ENCODE results near the gene HP1BP3.

Gene HP1BP3

DNA sequence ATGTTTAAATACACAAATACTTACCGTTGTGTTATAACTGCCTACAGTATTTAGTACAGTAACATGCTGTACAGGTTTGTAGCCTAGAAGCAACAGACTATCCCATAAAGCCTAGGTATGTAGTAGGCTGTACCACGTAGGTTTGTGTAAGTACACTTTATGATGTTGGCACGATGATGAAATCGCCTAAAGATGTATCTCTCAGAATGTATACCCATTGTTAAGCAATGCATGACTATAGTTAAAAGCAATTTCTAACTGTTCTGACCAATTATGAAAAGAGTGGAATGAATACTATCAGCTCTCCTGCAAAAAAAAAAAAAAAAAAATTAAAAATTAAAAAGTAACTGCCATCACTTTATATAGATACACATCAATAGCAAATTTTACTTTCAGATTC lies 11.4 kb downstream of the HP1BP3 start:
- no peak overlapping the region for H3K4me2 ChIP-seq (ENCODE audit: low read length)
- no peak overlapping the region for H3K27ac ChIP-seq (ENCODE audit: low read depth, low read length, poor library complexity, severe bottlenecking)
- H2AFZ ChIP-seq (ENCODE audit: low read length) = no peak overlapping the region
- H3K4me3 ChIP-seq (ENCODE audit: low read depth, low read length, poor library complexity, severe bottlenecking) = no peak overlapping the region
- H3K9me2 ChIP-seq (ENCODE audit: low read depth, low read length) = no peaks in the 10 kb centered on the region
- H3K4me1 ChIP-seq (ENCODE audit: insufficient read depth, low read length, severe bottlenecking) = no peaks in the 10 kb centered on the region
- H3F3A ChIP-seq (ENCODE audit: insufficient read depth, low read length) = no peaks in the 10 kb centered on the region
- peaks cover 47% of the 10 kb centered on the region for H3K79me2 ChIP-seq (ENCODE audit: insufficient read depth, low read length)
- no peaks in the 10 kb centered on the region for H3K27me3 ChIP-seq (ENCODE audit: insufficient read depth, low read length)
- H3K36me3 ChIP-seq (ENCODE audit: insufficient read depth, low read length) = peaks cover 97% of the 10 kb centered on the region
- H3K9me3 ChIP-seq (ENCODE audit: low read length) = no peaks in the 10 kb centered on the region
- H4K20me1 ChIP-seq (ENCODE audit: insufficient read depth, low read length) = 0 out of 2 replicates have a peak, but pooled peaks cover 5% of the 10 kb centered on the region
- no peak overlapping the region for H3K9ac ChIP-seq (ENCODE audit: low read length)
- no peak for TF ChIP-seq EZH2 (IDR thresholded peaks at IDR 0.05; ENCODE audit: borderline replicate concordance, low read length)
- TF ChIP-seq, protein P1, sequence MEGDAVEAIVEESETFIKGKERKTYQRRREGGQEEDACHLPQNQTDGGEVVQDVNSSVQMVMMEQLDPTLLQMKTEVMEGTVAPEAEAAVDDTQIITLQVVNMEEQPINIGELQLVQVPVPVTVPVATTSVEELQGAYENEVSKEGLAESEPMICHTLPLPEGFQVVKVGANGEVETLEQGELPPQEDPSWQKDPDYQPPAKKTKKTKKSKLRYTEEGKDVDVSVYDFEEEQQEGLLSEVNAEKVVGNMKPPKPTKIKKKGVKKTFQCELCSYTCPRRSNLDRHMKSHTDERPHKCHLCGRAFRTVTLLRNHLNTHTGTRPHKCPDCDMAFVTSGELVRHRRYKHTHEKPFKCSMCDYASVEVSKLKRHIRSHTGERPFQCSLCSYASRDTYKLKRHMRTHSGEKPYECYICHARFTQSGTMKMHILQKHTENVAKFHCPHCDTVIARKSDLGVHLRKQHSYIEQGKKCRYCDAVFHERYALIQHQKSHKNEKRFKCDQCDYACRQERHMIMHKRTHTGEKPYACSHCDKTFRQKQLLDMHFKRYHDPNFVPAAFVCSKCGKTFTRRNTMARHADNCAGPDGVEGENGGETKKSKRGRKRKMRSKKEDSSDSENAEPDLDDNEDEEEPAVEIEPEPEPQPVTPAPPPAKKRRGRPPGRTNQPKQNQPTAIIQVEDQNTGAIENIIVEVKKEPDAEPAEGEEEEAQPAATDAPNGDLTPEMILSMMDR (IDR thresholded peaks at IDR 0.05; ENCODE audit: low read length) = no peak

GRCh38 chr1:20771780-20772179 lies 15.3 kb downstream of the HP1BP3 start:
- Histone ChIP-seq H2AFZ (ENCODE audit: low read length) (no peak overlapping the region), H3K79me2 (ENCODE audit: insufficient read depth, low read length) (peaks cover 12% of the 10 kb centered on the region; the same call in 1 of the 2 replicates), H3K9ac (ENCODE audit: low read length) (no peak overlapping the region), H3K4me1 (ENCODE audit: insufficient read depth, low read length, severe bottlenecking) (no peaks in the 10 kb centered on the region), H3K27ac (ENCODE audit: low read depth, low read length, poor library complexity, severe bottlenecking) (no peak overlapping the region), H3F3A (ENCODE audit: insufficient read depth, low read length) (no peaks in the 10 kb centered on the region), H3K9me2 (ENCODE audit: low read depth, low read length) (no peaks in the 10 kb centered on the region), H4K20me1 (ENCODE audit: insufficient read depth, low read length) (0 out of 2 replicates have a peak, but pooled peaks cover 3% of the 10 kb centered on the region), H3K4me3 (ENCODE audit: low read depth, low read length, poor library complexity, severe bottlenecking) (no peak overlapping the region), H3K9me3 (ENCODE audit: low read length) (no peaks in the 10 kb centered on the region), H3K36me3 (ENCODE audit: insufficient read depth, low read length) (peaks cover 99% of the 10 kb centered on the region), H3K27me3 (ENCODE audit: insufficient read depth, low read length) (no peaks in the 10 kb centered on the region), H3K4me2 (ENCODE audit: low read length) (no peak overlapping the region)
- TF ChIP-seq EZH2 (IDR thresholded peaks at IDR 0.05; ENCODE audit: borderline replicate concordance, low read length) = no peak
- TF ChIP-seq, protein P1 (IDR thresholded peaks at IDR 0.05; ENCODE audit: low read length) = no peak

GRCh38 chr1:20770314-20771087 lies 16.6 kb downstream of the HP1BP3 start:
- TF ChIP-seq, protein P1 (IDR thresholded peaks at IDR 0.05; ENCODE audit: low read length) = no peak
- TF ChIP-seq EZH2 (IDR thresholded peaks at IDR 0.05; ENCODE audit: borderline replicate concordance, low read length) = no peak
- Histone ChIP-seq H3K27ac (ENCODE audit: low read depth, low read length, poor library complexity, severe bottlenecking) (no peak overlapping the region), H3K79me2 (ENCODE audit: insufficient read depth, low read length) (0 out of 2 replicates have a peak, but pooled peaks cover under 1% of the 10 kb centered on the region), H3K36me3 (ENCODE audit: insufficient read depth, low read length) (peaks cover 99% of the 10 kb centered on the region), H4K20me1 (ENCODE audit: insufficient read depth, low read length) (no peaks in the 10 kb centered on the region), H3F3A (ENCODE audit: insufficient read depth, low read length) (no peaks in the 10 kb centered on the region), H3K9me2 (ENCODE audit: low read depth, low read length) (no peaks in the 10 kb centered on the region), H3K4me2 (ENCODE audit: low read length) (no peak overlapping the region), H3K4me1 (ENCODE audit: insufficient read depth, low read length, severe bottlenecking) (no peaks in the 10 kb centered on the region), H3K9me3 (ENCODE audit: low read length) (no peaks in the 10 kb centered on the region), H3K27me3 (ENCODE audit: insufficient read depth, low read length) (no peaks in the 10 kb centered on the region), H3K9ac (ENCODE audit: low read length) (no peak overlapping the region), H3K4me3 (ENCODE audit: low read depth, low read length, poor library complexity, severe bottlenecking) (no peak overlapping the region), H2AFZ (ENCODE audit: low read length) (no peak overlapping the region)

Measured in OCI-LY1 (cell line).